A172 (cell line): Measurements from ENCODE around the gene WWP2. TPM values are rescaled to one million over a fixed set of nuclear protein-coding genes. Genes with fewer than 3 reads are reported as not detected.
"Not testable (repeated sequence)": the region's sequence is repeated elsewhere in the genome, so short reads cannot be mapped to it uniquely, and the experiment has no call there.

Experiments used
- DNase-seq: peaks from one replicate; pipeline ENCODE4 v3.0.0-alpha.2; 2015; ENCODE audit warnings: low spot score
- total RNA-seq: library from RNA; depleted of rRNA; stranded (reverse); fragments of >200 nt; shearing (Covaris generic); gene quantifications from 2 replicates; pipeline ENCODE4 v1.2.3, GENCODE V29; 2014

WWP2 gene
- total RNA-seq, 1 experiment from 2014 or later, result 23.2 TPM

DNA sequence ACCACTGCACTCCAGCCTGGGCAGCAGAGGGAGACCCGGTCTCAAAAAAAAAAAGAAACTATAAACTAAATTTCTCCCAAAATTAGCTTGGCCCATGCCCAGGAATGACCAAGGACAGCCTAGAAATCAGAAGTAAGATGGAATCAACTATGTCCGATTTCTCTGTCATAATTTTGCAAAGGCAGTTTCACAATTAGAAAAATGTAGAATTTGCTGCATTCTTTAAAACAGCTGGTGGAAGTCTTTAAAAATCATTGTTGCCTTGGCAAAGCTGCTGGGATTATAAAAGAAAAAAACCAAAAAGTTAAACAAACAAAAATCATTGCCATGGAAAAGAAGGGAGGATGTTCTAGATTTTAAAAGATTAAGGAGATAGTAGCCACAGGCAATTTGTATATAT is 32.4 kb downstream of the WWP2 start:
- DNase-seq, result no peak

- peak; percentile 58 for DNase-seq
Measured at GRCh38 chr16:69796285-69797118, 34.4 kb downstream of the WWP2 start.

DNA sequence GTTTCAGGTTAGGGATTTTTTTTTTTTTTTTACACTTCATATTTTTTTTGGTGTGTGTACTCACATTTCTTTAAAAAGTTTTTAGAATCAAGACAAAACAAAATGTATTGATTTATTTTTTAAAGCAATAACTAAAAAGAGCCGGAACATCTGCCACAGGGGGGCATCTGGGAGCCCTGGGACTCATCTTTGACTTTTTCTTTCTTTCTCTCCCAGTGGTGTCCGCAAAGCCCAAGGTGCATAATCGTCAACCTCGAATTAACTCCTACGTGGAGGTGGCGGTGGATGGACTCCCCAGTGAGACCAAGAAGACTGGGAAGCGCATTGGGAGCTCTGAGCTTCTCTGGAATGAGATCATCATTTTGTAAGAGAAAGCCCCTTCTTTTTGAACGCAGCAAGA is 36.3 kb downstream of the WWP2 start:
- DNase-seq, result no peak

DNA sequence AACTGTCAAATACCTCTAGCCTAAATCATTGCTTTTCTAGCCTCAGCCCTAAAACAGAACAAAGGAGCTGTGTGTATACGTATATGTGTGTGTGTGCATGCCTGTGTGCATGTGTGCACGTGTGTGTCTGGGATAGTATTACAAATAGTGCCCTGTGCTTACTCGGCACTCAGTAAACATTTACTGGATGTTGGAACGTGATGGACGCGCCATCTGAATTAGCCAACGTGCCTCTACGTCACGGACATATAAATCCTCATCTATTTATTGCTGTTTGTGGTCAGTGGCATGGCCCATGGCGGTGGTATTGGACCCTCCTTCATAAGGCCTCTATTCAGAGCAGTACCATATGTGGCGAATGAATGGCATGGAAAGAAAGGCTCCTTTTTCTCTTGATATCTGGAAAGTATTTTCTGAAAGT is 37.5 kb downstream of the WWP2 start:
- DNase-seq, result no peak

- no peak for DNase-seq
Measured at GRCh38 chr16:69804297-69804696, 42.2 kb downstream of the WWP2 start.

DNA sequence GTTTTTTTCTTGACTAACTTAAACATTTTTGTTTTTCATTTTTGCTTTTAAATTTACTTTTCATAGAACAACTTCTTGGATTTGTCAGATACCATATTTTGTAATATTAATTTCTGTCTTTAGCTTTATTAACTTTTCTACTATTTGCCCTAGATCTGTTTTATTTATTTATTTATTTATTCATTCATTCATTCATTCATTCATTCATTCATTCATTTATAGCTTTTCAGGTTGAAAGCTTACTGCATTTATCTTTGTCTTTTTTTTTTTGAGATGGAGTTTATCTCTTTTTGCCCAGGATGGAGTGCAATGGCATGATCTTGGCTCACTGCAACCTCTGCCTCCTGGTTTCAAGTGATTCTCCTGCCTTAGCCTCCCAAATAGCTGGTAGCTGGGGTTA is 44.6 kb downstream of the WWP2 start:
- DNase-seq, result not testable (repeated sequence)

DNA sequence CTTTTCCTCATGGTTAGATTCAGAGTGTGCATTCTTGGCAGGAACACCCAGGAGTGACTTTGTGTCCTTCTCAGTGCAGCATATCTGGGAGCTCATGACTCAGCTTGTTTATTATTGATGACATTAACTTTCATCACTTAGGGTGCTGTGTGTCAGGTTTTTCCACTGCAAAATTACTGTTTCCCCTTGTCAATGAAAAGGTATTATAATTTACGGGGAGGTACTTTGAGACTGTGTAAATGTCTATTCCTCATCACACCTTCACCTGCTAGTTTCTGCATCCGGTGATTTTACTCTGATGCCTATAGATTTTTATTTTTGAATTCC is 50.5 kb downstream of the WWP2 start:
- peak; percentile 58 for DNase-seq

DNA sequence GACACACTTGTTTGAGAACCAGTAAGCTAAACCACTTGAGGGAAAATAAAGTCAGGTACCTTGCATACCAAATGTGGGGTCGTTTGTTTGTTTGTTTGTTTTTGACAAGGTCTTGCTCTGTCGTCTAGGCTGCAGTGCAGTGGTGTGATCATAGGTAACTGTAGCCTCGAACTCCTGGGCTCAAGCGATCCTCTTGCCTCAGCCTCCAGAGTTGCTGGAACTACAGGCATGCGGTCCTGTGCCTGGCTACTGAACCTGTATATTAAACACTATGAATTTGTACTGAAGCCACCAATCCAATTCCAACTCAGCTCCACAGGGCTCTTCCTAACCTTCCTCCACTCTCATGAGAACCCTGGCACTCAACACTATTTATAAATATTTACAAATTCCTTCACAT is 51.9 kb downstream of the WWP2 start:
- DNase-seq, result no peak

DNA sequence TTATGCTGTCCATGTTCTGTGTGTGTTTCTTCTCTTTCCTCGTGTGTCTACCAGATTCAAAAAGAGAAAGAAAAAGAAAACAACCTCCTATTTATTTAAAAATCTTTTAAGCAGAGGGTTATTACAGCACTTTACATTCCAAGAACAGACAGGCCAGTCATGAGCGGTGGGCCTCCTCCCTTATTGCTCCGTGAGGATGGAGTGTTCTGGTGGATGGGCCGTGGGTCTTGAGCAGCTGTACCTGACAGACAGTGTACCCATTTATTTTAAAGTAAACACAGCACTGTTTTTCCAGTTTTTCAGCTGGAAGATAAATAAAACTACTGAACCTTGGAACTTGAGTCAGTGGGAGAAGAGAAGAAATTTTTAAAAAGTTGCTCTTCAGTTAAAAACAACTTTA is 52.4 kb downstream of the WWP2 start:
- no peak for DNase-seq

DNA sequence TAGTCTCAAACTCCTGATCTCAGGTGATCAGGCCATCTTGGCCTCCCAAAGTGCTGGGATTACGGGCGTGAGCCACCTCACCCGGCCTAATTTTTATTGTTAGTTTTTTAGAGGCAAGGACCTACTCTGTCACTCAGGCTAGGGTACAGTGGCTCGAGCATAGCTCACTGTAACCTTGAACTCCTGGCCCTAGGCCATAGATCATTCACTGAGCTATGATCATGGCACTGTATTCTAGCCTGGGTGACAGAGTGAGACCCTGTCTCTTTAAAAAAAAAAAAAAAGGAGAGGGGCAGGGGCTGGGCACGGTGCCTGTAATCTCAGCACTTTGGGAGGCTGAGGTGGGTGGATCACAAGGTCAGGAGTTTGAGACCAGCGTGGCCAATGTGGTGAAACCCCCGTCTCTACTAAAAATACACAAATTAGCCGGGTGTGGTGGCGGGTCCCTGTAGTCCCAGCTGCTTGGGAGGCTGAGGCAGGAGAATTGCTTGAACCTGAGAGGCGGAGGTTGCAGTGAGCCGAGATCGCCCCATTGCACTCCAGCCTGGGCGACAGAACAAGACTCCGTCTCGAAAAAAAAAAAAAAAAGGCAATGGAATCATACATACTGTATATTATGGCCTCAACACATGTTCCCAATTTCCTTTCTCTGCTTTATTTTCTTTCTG is 53.2 kb downstream of the WWP2 start:
- DNase-seq, result not testable (repeated sequence)

DNA sequence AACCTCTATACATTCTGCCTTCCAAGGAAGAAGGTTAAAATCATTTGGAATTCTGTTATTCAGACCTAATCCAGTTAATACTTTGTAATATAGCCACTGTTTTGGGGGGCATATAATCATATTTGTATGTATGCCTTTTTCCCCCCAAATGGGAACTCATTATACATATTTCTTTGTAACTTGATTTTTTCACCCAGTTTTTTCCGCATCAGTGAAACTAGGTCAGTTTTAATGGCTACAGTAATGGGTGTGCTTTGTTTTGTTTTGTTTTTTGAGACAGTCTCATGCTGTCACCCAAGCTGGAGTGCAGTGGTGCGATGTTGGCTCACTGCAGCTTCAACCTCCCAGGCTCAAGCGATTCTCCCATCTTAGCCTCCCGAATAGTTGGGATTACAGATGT is 54.9 kb downstream of the WWP2 start:
- no peak for DNase-seq

GRCh38 chr16:69818891-69819545 is 56.9 kb downstream of the WWP2 start:
- DNase-seq, result no peak

DNA sequence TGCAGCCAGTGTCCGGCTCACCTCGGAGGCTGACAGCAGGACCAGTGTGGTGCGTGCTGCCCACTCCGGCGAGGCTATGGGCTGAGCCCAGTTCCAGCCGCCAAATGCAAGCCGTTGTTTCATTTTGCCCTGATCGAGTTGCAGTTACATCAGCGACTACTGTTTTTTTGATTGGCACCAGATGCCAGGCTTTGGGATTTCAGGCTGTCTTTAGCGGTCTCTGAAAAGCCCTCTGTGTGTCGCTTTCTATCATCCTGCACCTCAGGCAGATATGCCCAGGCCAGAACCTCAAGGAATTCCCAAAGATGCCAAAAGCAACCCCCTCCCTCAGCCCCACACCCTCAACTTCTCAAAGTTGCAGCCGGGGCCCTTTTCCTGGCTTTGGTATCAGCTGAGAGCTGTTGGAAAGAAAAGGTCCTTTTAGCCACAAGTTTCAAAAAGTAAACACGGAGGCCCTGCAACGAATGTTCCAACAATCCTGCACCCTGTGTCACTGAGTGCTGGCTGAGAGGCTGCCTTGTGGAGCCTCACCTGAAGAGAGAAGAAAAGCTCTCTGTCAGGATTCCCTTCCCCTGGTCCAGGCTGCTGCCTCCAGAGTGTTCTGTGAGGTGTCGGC is 58.9 kb downstream of the WWP2 start:
- DNase-seq, result no peak

- no peak for DNase-seq
Measured at GRCh38 chr16:69821844-69822173, 59.7 kb downstream of the WWP2 start.

DNA sequence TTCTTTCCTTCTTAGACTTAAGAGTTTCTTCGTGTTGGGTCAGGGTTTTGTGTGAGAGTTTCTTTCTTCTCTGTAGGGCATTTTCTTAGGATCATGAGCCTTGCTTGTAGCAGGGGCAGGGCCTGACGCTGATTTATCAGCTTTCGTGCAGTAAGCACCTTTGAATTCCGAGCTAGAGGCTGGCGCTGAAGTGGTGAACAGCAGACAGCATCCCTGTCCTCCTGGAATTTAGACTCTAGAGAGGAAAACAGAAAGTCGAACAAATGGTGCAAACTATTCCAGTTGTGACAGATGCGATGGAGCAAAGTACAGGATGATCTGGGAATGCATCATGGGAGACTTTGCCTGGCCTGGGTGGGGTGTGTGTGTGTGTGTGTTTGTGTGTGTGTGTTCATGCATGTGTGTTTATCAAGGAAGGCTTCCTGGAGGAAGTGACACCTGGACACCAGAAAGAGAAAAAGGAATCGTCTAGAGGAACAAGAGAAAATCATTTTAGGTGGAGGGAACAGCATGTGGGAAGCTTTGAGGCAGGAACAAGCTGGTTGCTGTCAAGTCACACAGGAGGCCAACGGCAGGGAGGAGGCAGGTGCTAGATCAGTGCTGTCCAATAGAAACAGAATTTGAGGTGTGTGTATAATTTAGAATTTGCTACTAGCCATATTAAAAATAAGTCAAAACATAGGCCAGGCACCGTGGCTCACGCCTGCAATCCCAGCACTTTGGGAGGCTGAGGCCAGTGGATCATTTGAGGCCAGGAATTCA is 60.2 kb downstream of the WWP2 start:
- DNase-seq, result no peak

- DNase-seq, result no peak
Measured at GRCh38 chr16:69823831-69824563, 61.9 kb downstream of the WWP2 start.

DNA sequence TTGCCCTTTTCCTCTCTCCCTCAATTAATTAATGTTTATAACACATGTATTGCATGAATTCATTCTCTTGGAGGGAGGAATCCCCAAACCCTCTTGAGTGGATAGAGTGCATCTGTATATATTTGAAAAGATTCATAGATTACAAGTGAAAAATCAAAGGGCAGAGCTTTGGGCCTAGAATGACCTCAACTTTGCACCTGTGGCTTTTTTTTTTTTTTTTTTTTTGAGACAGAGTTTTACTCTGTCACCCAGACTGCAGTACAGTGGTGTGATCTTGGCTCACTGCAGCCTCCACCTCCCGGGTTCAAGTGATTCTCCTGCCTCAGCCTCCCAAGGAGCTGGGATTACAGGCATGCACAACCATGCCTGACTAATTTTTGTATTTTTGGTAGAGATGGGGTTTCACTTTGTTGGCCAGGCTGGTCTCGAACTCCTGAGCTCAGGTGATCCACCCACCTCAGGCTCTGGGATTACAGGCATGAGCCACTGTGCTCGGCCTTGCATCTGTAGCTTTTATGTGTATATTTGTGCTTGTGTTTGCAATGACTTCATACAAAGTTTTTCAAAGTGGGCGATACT is 62.5 kb downstream of the WWP2 start:
- DNase-seq, result not testable (repeated sequence)

- no peak for DNase-seq
Measured at GRCh38 chr16:69827524-69827923, 65.4 kb downstream of the WWP2 start.

DNA sequence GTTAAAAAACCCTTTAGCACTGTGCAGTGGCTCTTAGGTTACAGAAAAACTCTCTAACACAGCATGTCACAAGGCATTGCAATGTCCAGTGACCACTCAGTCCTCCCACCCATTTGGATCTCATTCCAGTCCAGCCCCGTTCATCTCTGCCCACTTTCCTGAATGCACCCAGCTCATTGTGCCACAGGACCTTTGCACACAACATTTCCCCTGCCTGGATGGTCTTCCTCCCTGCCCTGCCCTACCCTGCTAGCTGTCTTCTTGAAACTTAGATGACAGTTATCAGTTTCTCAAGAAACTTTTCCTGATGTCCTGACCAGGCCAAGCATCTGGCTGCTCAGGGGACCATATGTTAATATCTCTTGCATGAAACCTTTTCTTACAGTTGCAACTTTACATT is 67.2 kb downstream of the WWP2 start:
- DNase-seq, result no peak

DNA sequence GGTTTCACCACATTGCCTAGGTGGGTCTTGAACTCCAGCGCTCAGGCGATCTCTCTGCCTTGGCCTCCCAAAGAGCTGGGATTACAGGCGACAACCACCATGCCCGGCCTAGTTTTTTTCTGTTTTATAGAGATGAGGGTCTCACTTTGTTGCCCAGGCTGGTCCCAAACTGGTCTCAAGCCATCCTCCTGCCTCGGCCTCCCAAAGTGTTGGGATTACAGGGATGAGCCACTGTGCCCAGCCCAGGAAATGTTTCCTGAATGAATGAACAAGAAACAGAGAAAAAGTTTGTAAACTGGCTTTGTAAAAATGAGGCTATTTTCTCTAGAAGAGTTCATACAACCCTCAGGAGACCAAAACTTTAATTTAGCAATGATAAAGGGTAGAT is 68.0 kb downstream of the WWP2 start:
- DNase-seq, result no peak
